GM21737 (cell line): Measurements from ENCODE around the gene VAC14.
"Not testable (repeated sequence)": the region's sequence is repeated elsewhere in the genome, so short reads cannot be mapped to it uniquely, and the experiment has no call there.

ENCODE experiments used
- ATAC-seq: cut with Tn5 transposase; IDR thresholded peaks from one replicate; pipeline ENCODE4 v1.9.1; 2021; ENCODE audit warnings: mild to moderate bottlenecking, moderate library complexity; ENCODE audit not compliant: unreplicated experiment

Gene VAC14

GRCh38 chr16:70682239-70683145, 118.5 kb downstream of the VAC14 start:
- ATAC-seq: no peak

- ATAC-seq: no peak
These were observed 119.3 kb downstream of the VAC14 start for GRCh38 chr16:70681382-70682238.

GRCh38 chr16:70680495-70681381, 120.2 kb downstream of the VAC14 start:
- no peak for ATAC-seq

- no peak for ATAC-seq
These were observed 121.1 kb downstream of the VAC14 start for GRCh38 chr16:70679671-70680494.

GRCh38 chr16:70678898-70679670, 121.9 kb downstream of the VAC14 start:
- ATAC-seq: no peak

- ATAC-seq: no peak
These were observed 122.6 kb downstream of the VAC14 start for GRCh38 chr16:70678121-70678897.

- no peak for ATAC-seq
These were observed 123.3 kb downstream of the VAC14 start for GRCh38 chr16:70677499-70678120.

GRCh38 chr16:70676675-70677498, 124.1 kb downstream of the VAC14 start:
- ATAC-seq: no peak

GRCh38 chr16:70675851-70676513, 125.0 kb downstream of the VAC14 start:
- ATAC-seq: no peak

- ATAC-seq: no peak
These were observed 126.5 kb downstream of the VAC14 start for GRCh38 chr16:70674221-70675014.

GRCh38 chr16:70670938-70671337, 130.0 kb downstream of the VAC14 start:
- ATAC-seq: not testable (repeated sequence)

GRCh38 chr16:70670175-70670574, 130.8 kb downstream of the VAC14 start:
- no peak for ATAC-seq

- no peak for ATAC-seq
These were observed 134.9 kb downstream of the VAC14 start for GRCh38 chr16:70665806-70666735.

- no peak for ATAC-seq
These were observed 135.8 kb downstream of the VAC14 start for GRCh38 chr16:70665113-70665694.
